Hepatocyte (in vitro differentiated cells): ENCODE measurements around the gene NIPAL4. TPM values are rescaled to one million over a fixed set of nuclear protein-coding genes. Genes with fewer than 3 reads are reported as not detected.

Source experiments
- DNase-seq: peaks from one replicate; pipeline ENCODE4 v3.0.0-alpha.2; 2016; ENCODE audit warnings: low spot score
- H2AFZ ChIP-seq: fragments of 200-600 bp; sonication (generic); 2 replicates; pipeline ENCODE4 v1.6.0; 2016; ENCODE audit warnings: antibody characterized with exemption, mild to moderate bottlenecking
- H3K27ac ChIP-seq: fragments of 200-600 bp; sonication (generic); 2 replicates; pipeline ENCODE4 v1.5.1; 2016; ENCODE audit warnings: mild to moderate bottlenecking
- H3K27me3 ChIP-seq: fragments of 200-600 bp; sonication (generic); 2 replicates; pipeline ENCODE4 v1.6.1; 2016
- H3K36me3 ChIP-seq: fragments of 200-600 bp; sonication (generic); replicated peaks from 2 replicates; pipeline ENCODE4 v1.5.1; 2016; ENCODE audit warnings: low read depth; ENCODE audit not compliant: insufficient read depth
- H3K4me1 ChIP-seq: fragments of 200-600 bp; sonication (generic); 2 replicates; pipeline ENCODE4 v1.5.1; 2016; ENCODE audit warnings: mild to moderate bottlenecking, moderate library complexity; ENCODE audit not compliant: insufficient read depth
- H3K4me2 ChIP-seq: fragments of 200-600 bp; sonication (generic); 2 replicates; pipeline ENCODE4 v1.6.0; 2016
- H3K4me3 ChIP-seq: fragments of 200-600 bp; sonication (generic); 2 replicates; pipeline ENCODE4 v1.5.1; 2016; ENCODE audit warnings: mild to moderate bottlenecking
- H3K79me2 ChIP-seq: fragments of 200-600 bp; sonication (generic); 2 replicates; pipeline ENCODE4 v1.6.0; 2017; ENCODE audit warnings: mild to moderate bottlenecking
- H3K9me2 ChIP-seq: fragments of 200-600 bp; sonication (generic); replicated peaks from 2 replicates; pipeline ENCODE4 v1.6.0; 2017; ENCODE audit warnings: mild to moderate bottlenecking; ENCODE audit not compliant: insufficient read depth
- H3K9me3 ChIP-seq: fragments of 200-600 bp; sonication (generic); 2 replicates; pipeline ENCODE4 v1.5.1; 2016; ENCODE audit warnings: low read depth, mild to moderate bottlenecking
- H4K20me1 ChIP-seq: fragments of 200-600 bp; sonication (generic); 2 replicates; pipeline ENCODE4 v1.6.0; 2016; ENCODE audit warnings: mild to moderate bottlenecking; ENCODE audit not compliant: insufficient read depth, poor library complexity, severe bottlenecking
- EZH2 ChIP-seq: fragments of 200-600 bp; sonication (generic); IDR thresholded peaks from 2 replicates; pipeline ENCODE4 v1.6.1; 2016; ENCODE audit warnings: antibody characterized with exemption, mild to moderate bottlenecking, borderline replicate concordance
- EZH2phosphoT487 ChIP-seq: fragments of 200-600 bp; sonication (generic); IDR thresholded peaks from one replicate; pipeline ENCODE4 v1.6.1; 2018; ENCODE audit warnings: antibody characterized with exemption, mild to moderate bottlenecking, low read depth, moderate library complexity; ENCODE audit not compliant: unreplicated experiment, severe bottlenecking
- WGBS: methylation state at CpG from one replicate; pipeline ENCODE4 v1.1.6; 2016; ENCODE audit warnings: low lambda C conversion rate; ENCODE audit errors: missing lambda C conversion rate; 5-methylcytosine and 5-hydroxymethylcytosine counted together
- polyA plus RNA-seq: library from polyadenylated mRNA; unstranded; fragments of >200 nt; fragmentation: Nextera tagmentation; extraction: Ambion mirVana; gene quantifications from 2 replicates; pipeline ENCODE4 v1.2.1, GENCODE V29; 2016
- total RNA-seq: library from RNA; depleted of rRNA; stranded (reverse); fragments of >200 nt; gene quantifications from 2 replicates; pipeline ENCODE4 v1.2.3, GENCODE V29; 2014
- TF ChIP-seq, protein P1 (sequence below): fragments of 200-600 bp; sonication (generic); IDR thresholded peaks from 2 replicates; pipeline ENCODE4 v1.5.1; 2016; ENCODE audit warnings: antibody characterized with exemption, mild to moderate bottlenecking; ENCODE audit not compliant: poor library complexity

NIPAL4 gene
- total and polyA plus RNA-seq, 2 experiments from 2014 or later = 0.17 to 0.37 TPM

DNA sequence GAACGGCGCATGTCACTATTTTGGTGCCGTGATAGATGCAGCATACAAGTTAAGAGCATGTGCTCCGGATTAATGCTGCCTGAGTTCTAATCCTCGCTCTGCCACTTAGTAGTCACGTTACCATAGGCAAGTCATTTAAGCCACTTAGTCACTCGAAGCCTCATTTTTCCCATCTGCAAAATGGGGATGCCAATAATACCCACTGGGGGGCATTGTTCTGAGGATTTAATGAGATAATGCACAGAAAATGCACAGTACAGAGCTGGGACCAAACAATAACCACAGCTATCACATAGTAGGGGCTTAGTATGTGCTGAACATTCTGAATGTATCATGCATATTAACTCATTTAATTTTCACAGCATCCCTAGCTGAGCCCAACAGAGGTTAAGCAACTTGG is 9.1 kb downstream of the NIPAL4 start:
- no peak overlapping the region for H3K4me2 ChIP-seq
- no peaks in the 10 kb centered on the region for H3K9me2 ChIP-seq
- 97% methylated on average over 7 of the region's 7 CpGs for WGBS
- H3K4me1 ChIP-seq = no peaks in the 10 kb centered on the region
- H3K79me2 ChIP-seq = no peaks in the 10 kb centered on the region
- H3K27ac ChIP-seq = no peak overlapping the region
- no peaks in the 10 kb centered on the region for H3K36me3 ChIP-seq
- no peak for DNase-seq
- H2AFZ ChIP-seq = no peak overlapping the region
- H3K27me3 ChIP-seq = no peaks in the 10 kb centered on the region
- H4K20me1 ChIP-seq = no peaks in the 10 kb centered on the region
- H3K9me3 ChIP-seq = no peaks in the 10 kb centered on the region
- TF ChIP-seq EZH2phosphoT487 = no peak
- TF ChIP-seq, protein P1, sequence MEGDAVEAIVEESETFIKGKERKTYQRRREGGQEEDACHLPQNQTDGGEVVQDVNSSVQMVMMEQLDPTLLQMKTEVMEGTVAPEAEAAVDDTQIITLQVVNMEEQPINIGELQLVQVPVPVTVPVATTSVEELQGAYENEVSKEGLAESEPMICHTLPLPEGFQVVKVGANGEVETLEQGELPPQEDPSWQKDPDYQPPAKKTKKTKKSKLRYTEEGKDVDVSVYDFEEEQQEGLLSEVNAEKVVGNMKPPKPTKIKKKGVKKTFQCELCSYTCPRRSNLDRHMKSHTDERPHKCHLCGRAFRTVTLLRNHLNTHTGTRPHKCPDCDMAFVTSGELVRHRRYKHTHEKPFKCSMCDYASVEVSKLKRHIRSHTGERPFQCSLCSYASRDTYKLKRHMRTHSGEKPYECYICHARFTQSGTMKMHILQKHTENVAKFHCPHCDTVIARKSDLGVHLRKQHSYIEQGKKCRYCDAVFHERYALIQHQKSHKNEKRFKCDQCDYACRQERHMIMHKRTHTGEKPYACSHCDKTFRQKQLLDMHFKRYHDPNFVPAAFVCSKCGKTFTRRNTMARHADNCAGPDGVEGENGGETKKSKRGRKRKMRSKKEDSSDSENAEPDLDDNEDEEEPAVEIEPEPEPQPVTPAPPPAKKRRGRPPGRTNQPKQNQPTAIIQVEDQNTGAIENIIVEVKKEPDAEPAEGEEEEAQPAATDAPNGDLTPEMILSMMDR = no peak
- TF ChIP-seq EZH2 = no peak
- no peak overlapping the region for H3K4me3 ChIP-seq

DNA sequence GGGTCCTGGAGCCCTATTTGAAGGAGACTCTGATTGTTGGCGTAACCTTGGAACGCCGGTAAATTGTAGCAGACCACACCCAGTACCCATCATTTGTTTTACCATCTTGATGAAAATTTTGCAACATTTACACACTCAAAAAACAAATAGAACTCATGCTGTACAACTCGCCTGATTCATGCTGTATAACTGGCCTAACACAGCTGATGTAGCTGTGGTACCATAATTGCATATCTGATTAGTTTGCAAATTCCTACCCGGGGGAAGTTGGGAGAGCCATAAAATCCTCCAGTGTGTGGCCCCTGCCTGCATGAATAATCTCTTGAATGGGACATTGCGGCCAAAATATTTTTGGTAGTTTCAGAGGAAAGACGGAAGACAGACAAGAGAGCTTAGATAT is 9.7 kb downstream of the NIPAL4 start:
- Histone ChIP-seq H3K9me3 (no peaks in the 10 kb centered on the region), H3K36me3 (no peaks in the 10 kb centered on the region), H3K79me2 (no peaks in the 10 kb centered on the region), H3K27ac (no peak overlapping the region), H3K4me1 (no peaks in the 10 kb centered on the region), H2AFZ (no peak overlapping the region), H3K4me2 (no peak overlapping the region), H4K20me1 (no peaks in the 10 kb centered on the region), H3K27me3 (no peaks in the 10 kb centered on the region), H3K9me2 (no peaks in the 10 kb centered on the region), H3K4me3 (no peak overlapping the region)
- TF ChIP-seq, protein P1 = no peak
- no peak for TF ChIP-seq EZH2phosphoT487
- no peak for TF ChIP-seq EZH2
- DNase-seq = no peak
- 69% methylated on average over 7 of the region's 7 CpGs for WGBS

DNA sequence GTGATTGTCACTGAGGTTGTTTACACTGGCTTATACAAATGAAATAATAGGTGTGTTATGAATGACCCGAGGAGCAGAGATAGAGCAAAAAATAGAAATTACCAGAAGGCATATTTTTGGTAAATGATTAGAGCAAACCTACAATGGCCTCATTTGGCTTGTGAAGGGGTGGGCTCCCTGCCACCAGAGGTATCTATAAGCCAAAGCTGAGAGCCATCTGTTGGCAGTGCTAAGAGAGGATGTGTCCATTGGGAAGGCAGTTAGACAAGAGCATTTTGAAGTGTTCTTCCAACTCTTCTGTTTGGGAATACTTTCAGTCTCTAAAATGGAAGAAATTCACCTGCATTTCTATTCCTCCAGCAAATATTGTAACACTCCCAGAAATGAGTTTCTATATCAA is 10.6 kb downstream of the NIPAL4 start:
- 67% methylated on average over 1 of the region's 1 CpG for WGBS
- H3K27ac ChIP-seq = no peak overlapping the region
- H3K4me2 ChIP-seq = no peak overlapping the region
- H3K27me3 ChIP-seq = no peaks in the 10 kb centered on the region
- TF ChIP-seq EZH2 = no peak
- TF ChIP-seq, protein P1 = no peak
- no peak for TF ChIP-seq EZH2phosphoT487
- H3K79me2 ChIP-seq = no peaks in the 10 kb centered on the region
- H3K9me3 ChIP-seq = no peaks in the 10 kb centered on the region
- H4K20me1 ChIP-seq = no peaks in the 10 kb centered on the region
- no peak overlapping the region for H3K4me3 ChIP-seq
- no peaks in the 10 kb centered on the region for H3K4me1 ChIP-seq
- H2AFZ ChIP-seq = no peak overlapping the region
- no peaks in the 10 kb centered on the region for H3K9me2 ChIP-seq
- no peaks in the 10 kb centered on the region for H3K36me3 ChIP-seq
- no peak for DNase-seq

DNA sequence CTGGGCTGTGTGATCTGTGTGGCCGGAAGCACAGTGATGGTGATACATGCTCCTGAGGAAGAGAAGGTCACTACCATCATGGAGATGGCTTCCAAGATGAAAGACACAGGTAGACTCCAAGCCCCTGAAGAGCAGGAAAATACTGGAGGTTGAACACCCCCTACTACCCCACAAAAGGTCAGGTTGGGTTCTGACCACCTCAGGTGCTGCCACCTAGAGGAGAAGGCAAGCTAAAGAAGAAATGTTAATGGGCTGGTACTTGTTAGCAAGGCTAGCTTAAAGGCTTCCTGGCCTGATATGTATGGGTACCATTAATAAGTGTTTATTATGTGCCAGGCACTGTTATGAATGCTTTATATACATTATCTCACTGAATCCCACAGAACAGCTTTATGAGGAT is 11.7 kb downstream of the NIPAL4 start:
- no peaks in the 10 kb centered on the region for H4K20me1 ChIP-seq
- TF ChIP-seq, protein P1 = peak; percentile 56
- no peak for TF ChIP-seq EZH2phosphoT487
- H3K27me3 ChIP-seq = no peaks in the 10 kb centered on the region
- H3K4me1 ChIP-seq = no peaks in the 10 kb centered on the region
- 100% methylated on average over 1 of the region's 1 CpG for WGBS
- no peaks in the 10 kb centered on the region for H3K9me3 ChIP-seq
- H3K27ac ChIP-seq = no peak overlapping the region
- no peak overlapping the region for H3K4me2 ChIP-seq
- H2AFZ ChIP-seq = no peak overlapping the region
- peak; percentile 30 for DNase-seq
- no peak overlapping the region for H3K4me3 ChIP-seq
- H3K9me2 ChIP-seq = no peaks in the 10 kb centered on the region
- no peaks in the 10 kb centered on the region for H3K36me3 ChIP-seq
- H3K79me2 ChIP-seq = no peaks in the 10 kb centered on the region
